Activated CD4-positive, alpha-beta T cell treated with anti-CD3 and anti-CD28 coated beads for 36 hours (primary cell): ENCODE measurements around the gene SMARCD1. TPM values are rescaled to one million over a fixed set of nuclear protein-coding genes. Genes with fewer than 3 reads are reported as not detected.

ENCODE experiments used
- ATAC-seq: fragments of 200-7000 bp; cut with Tn5 transposase; one replicate; pipeline ENCODE4 v1.10.0; 2021; ENCODE audit warnings: mild to moderate bottlenecking, moderate library complexity
- CTCF ChIA-PET: fragments of 350-600 bp; sonication (Branson Sonifier 250); formaldehyde crosslinking; loops from one replicate; lab custom pipeline; 2021; ENCODE audit warnings: antibody characterized with exemption; lab: Charles Lee
- POLR2A ChIA-PET: fragments of 350-600 bp; sonication (Branson Sonifier 250); formaldehyde crosslinking; loops from one replicate; lab custom pipeline; 2021; ENCODE audit warnings: antibody characterized with exemption, inconsistent platforms; lab: Charles Lee
- DNase-seq: peaks from one replicate; pipeline ENCODE4 v3.0.0-alpha.2; 2020
- H3K27ac Mint-ChIP-seq: one replicate; pipeline ENCODE4 v1.8.0; 2021; ENCODE audit warnings: mixed read lengths
- H3K27me3 Mint-ChIP-seq: one replicate; pipeline ENCODE4 v1.8.0; 2021; ENCODE audit warnings: mixed read lengths
- H3K36me3 Mint-ChIP-seq: one replicate; pipeline ENCODE4 v1.8.0; 2021; ENCODE audit warnings: low read depth, mixed read lengths
- H3K4me1 Mint-ChIP-seq: one replicate; pipeline ENCODE4 v1.8.0; 2021; ENCODE audit warnings: mixed read lengths
- H3K4me3 Mint-ChIP-seq: one replicate; pipeline ENCODE4 v1.8.0; 2021; ENCODE audit warnings: mild to moderate bottlenecking, moderate library complexity, mixed read lengths
- H3K9me3 Mint-ChIP-seq: one replicate; pipeline ENCODE4 v1.8.0; 2021; ENCODE audit warnings: low read depth, mixed read lengths
- intact Hi-C, 2 experiments: fragments of 100-400 bp; cut with DNase I in 1 of 2; cut with micrococcal nuclease in 1 of 2; formaldehyde crosslinking; loops; one replicate each; pipeline versions ENCODE4 v1.14.2 to v1.15.1; 2022 to 2024; cut with DNase I, micrococcal nuclease
- total RNA-seq, 2 experiments: library from RNA; stranded (reverse); gene quantifications; one replicate each; pipeline ENCODE4 v1.2.3, GENCODE V29; 2021

SMARCD1 gene
- total RNA-seq, 2 experiments from 2014 or later, result 51.8 to 76.6 TPM

- Mint-ChIP-seq H3K4me1 (peaks cover 19% of the 10 kb centered on the region), H3K27me3 (peaks cover 35% of the 10 kb centered on the region), H3K27ac (no peak overlapping the region), H3K9me3 (no peaks in the 10 kb centered on the region), H3K36me3 (no peaks in the 10 kb centered on the region), H3K4me3 (no peak overlapping the region)
- CTCF ChIA-PET, result interaction anchor here (0.6 to 2.5 kb wide), 5 partner anchors 8 to 25 kb away, joined by 3 to 11 read pairs (median 3); no protein-coding TSS in a partner anchor
- ATAC-seq (no peak), DNase-seq (no peak)
- POLR2A ChIA-PET, result no interaction called here
- intact Hi-C loops, result no loop called here
Observed at GRCh38 chr12:50047693-50048250, 37.4 kb upstream of the SMARCD1 start.

GRCh38 chr12:50049254-50050118, 35.7 kb upstream of the SMARCD1 start:
- ChIA-PET POLR2A (no interaction called here), CTCF (interaction anchor here (0.8 to 1.4 kb wide), 6 partner anchors 10 to 104 kb away, joined by 3 to 11 read pairs (median 4); no protein-coding TSS in a partner anchor)
- peaks cover 4% of the 10 kb centered on the region for H3K4me1 Mint-ChIP-seq
- no peak overlapping the region for H3K27ac Mint-ChIP-seq
- peaks cover 39% of the 10 kb centered on the region for H3K27me3 Mint-ChIP-seq
- no peak for DNase-seq
- no peak overlapping the region for H3K4me3 Mint-ChIP-seq
- intact Hi-C loops, result loop anchor here in 1 of 2 experiments (10.0 kb wide), 1 partner anchor 185 kb away; no protein-coding TSS in a partner anchor
- H3K9me3 Mint-ChIP-seq, result no peaks in the 10 kb centered on the region
- H3K36me3 Mint-ChIP-seq, result no peaks in the 10 kb centered on the region
- no peak for ATAC-seq

GRCh38 chr12:50050119-50050385, 35.1 kb upstream of the SMARCD1 start:
- Mint-ChIP-seq H3K4me3 (no peak overlapping the region), H3K36me3 (no peaks in the 10 kb centered on the region), H3K27ac (no peak overlapping the region), H3K9me3 (no peaks in the 10 kb centered on the region), H3K4me1 (peaks cover 1% of the 10 kb centered on the region), H3K27me3 (peaks cover 39% of the 10 kb centered on the region)
- intact Hi-C loops, result loop anchor here in 1 of 2 experiments (10.0 kb wide), 1 partner anchor 185 kb away; no protein-coding TSS in a partner anchor
- ATAC-seq (no peak), DNase-seq (no peak)
- ChIA-PET POLR2A (no interaction called here), CTCF (interaction anchor here (0.8 to 1.3 kb wide), 4 partner anchors 10 to 24 kb away, joined by 3 to 11 read pairs (median 4); no protein-coding TSS in a partner anchor)

- ChIA-PET CTCF (interaction anchor here (0.8 to 1.3 kb wide), 5 partner anchors 9 to 105 kb away, joined by 3 to 11 read pairs (median 3); no protein-coding TSS in a partner anchor), POLR2A (no interaction called here)
- no peaks in the 10 kb centered on the region for H3K36me3 Mint-ChIP-seq
- no peak overlapping the region for H3K27ac Mint-ChIP-seq
- peaks cover 40% of the 10 kb centered on the region for H3K27me3 Mint-ChIP-seq
- peaks cover 2% of the 10 kb centered on the region for H3K4me1 Mint-ChIP-seq
- DNase-seq (peak; percentile 21), ATAC-seq (no peak)
- H3K4me3 Mint-ChIP-seq, result no peak overlapping the region
- H3K9me3 Mint-ChIP-seq, result no peaks in the 10 kb centered on the region
- intact Hi-C loops, result loop anchor here in 1 of 2 experiments (10.0 kb wide), 1 partner anchor 186 kb away; no protein-coding TSS in a partner anchor
Observed at GRCh38 chr12:50050410-50051098, 34.6 kb upstream of the SMARCD1 start.

DNA sequence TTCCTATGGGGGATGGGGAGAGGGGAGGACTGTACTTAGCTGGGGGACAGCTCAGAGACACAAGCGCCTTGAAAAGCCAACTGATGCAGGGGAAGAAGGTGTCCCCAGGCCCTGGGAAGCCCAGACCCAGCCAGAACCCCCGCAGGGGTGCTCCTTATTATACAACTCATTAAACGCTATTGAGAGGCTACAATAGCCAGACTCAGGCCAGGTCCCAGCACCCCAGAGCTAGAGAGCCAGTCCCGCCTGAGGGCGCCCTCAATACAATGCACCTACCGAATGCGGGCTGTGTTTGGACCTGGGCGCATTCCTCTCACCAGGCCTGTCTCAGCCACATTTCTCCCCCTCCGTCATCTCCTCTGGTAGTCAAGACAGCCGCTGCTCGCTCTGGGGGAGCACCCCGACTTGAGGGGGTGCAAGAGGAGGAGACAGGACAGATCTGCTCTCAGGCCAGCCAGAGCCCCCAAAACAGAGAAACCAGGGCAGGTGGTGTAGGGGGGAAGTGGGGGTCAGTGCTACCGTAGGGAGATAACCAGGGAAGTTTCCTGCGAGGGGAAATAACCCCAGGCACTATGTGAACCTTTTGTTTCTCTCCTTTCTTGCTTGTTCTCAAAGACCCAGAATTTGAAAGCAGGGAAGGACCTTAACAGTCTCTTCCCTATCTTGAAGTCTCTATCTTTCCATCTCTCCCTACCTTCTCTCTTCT, 33.9 kb upstream of the SMARCD1 start:
- Mint-ChIP-seq H3K4me1 (peaks cover 9% of the 10 kb centered on the region), H3K27ac (no peak overlapping the region), H3K36me3 (no peaks in the 10 kb centered on the region), H3K4me3 (no peak overlapping the region), H3K27me3 (peaks cover 45% of the 10 kb centered on the region), H3K9me3 (no peaks in the 10 kb centered on the region)
- intact Hi-C loops, result loop anchor here in 1 of 2 experiments (10.0 kb wide), 1 partner anchor 186 kb away; no protein-coding TSS in a partner anchor
- DNase-seq (no peak), ATAC-seq (no peak)
- ChIA-PET POLR2A (no interaction called here), CTCF (interaction anchor here (0.6 to 6.2 kb wide), 5 partner anchors 11 to 641 kb away, joined by 3 to 135 read pairs (median 6); no protein-coding TSS in a partner anchor)

- Mint-ChIP-seq H3K9me3 (no peaks in the 10 kb centered on the region), H3K4me1 (peaks cover 18% of the 10 kb centered on the region), H3K36me3 (no peaks in the 10 kb centered on the region), H3K4me3 (no peak overlapping the region), H3K27me3 (peaks cover 54% of the 10 kb centered on the region), H3K27ac (no peak overlapping the region)
- no peak for ATAC-seq
- CTCF ChIA-PET, result interaction anchor here (6.2 kb wide), 1 partner anchor 12 kb away, joined by 135 read pairs; no protein-coding TSS in a partner anchor
- DNase-seq, result no peak
- intact Hi-C loops, result loop anchor here in 1 of 2 experiments (10.0 kb wide), 1 partner anchor 188 kb away; no protein-coding TSS in a partner anchor
- POLR2A ChIA-PET, result no interaction called here
Observed at GRCh38 chr12:50052544-50052943, 32.6 kb upstream of the SMARCD1 start.

GRCh38 chr12:50052964-50053363, 32.2 kb upstream of the SMARCD1 start:
- Mint-ChIP-seq H3K27ac (no peak overlapping the region), H3K4me3 (no peak overlapping the region), H3K27me3 (peaks cover 54% of the 10 kb centered on the region), H3K36me3 (no peaks in the 10 kb centered on the region), H3K9me3 (no peaks in the 10 kb centered on the region), H3K4me1 (peaks cover 18% of the 10 kb centered on the region)
- DNase-seq (no peak), ATAC-seq (no peak)
- POLR2A ChIA-PET, result no interaction called here
- CTCF ChIA-PET, result interaction anchor here (1.8 to 6.2 kb wide), 2 partner anchors 13 to 86 kb away, joined by 10 to 135 read pairs; no protein-coding TSS in a partner anchor
- intact Hi-C loops, result loop anchor here in 1 of 2 experiments (10.0 kb wide), 1 partner anchor 188 kb away; no protein-coding TSS in a partner anchor

DNA sequence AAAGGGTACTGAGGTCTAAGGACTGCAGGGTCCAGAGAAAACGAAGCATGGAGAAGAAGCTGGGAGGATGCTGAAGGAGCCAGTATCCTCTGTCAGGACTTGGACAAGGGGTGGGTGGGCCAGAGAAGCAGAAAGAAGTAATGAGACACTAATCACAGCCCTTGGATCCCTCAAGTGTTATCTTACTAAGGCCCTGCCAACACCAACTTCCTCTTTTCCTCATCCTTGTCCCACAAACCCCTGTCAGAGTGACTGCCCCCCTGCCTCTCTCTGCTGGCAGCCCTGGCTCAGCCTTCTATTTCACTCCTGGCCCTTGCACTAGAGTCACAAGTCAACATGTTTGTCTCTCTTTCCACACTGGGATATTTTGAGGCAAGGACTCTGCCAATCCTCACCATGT, 31.6 kb upstream of the SMARCD1 start:
- POLR2A ChIA-PET, result no interaction called here
- Mint-ChIP-seq H3K9me3 (no peaks in the 10 kb centered on the region), H3K4me3 (no peak overlapping the region), H3K27me3 (peaks cover 52% of the 10 kb centered on the region), H3K4me1 (peaks cover 18% of the 10 kb centered on the region), H3K27ac (no peak overlapping the region), H3K36me3 (no peaks in the 10 kb centered on the region)
- intact Hi-C loops, result loop anchor here in 1 of 2 experiments (10.0 kb wide), 1 partner anchor 189 kb away; no protein-coding TSS in a partner anchor
- DNase-seq (no peak), ATAC-seq (no peak)
- CTCF ChIA-PET, result interaction anchor here (0.7 to 6.2 kb wide), 4 partner anchors 13 to 1687 kb away, joined by 3 to 135 read pairs (median 17); no protein-coding TSS in a partner anchor

DNA sequence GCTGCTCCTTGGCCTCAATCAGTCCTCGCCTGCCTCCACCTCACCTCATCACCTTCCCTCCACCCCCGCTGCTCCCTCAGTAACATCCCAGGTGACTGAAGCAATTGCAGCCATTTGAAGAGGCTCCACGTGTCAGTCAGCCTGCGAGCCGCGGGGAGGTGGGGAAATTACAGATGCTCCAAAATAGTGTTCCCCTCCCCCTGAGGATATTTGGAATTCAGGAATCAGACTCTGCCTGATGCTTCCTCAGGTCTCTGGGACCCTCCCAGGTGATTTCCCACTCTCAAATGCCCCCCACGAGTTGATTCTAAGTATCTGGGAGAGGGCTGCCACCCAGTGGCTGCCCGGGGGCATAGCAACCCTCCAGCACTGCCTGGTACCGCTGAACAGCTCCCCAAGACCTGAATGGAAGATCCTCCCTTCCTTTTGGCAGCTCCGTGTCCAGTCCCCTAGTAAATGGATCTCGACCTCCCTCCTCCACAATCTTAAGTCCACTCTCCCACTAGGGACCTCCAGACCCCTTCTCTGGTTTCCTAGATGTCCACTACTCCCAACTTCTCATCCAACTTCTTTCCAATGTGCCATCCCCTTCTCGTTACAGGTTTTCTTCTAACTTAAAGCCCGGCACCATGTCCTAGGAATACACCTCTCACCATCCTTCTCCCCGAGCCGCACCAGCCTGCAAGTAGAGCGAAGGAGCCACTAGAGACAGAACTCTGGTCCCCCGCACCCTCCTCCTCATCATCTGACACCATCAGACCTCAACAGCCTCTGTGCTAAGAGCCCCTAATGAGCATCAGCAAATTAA, 29.1 kb upstream of the SMARCD1 start:
- intact Hi-C loops, result loop anchor here (1.0 to 10.0 kb wide), 6 partner anchors 17 to 279 kb away; partner anchors contain the start of gene RACGAP1 (in 1 of the 2)
- POLR2A ChIA-PET, result interaction anchor here (0.5 to 0.7 kb wide), 2 partner anchors 73 to 305 kb away, joined by 3 to 6 read pairs; no protein-coding TSS in a partner anchor
- H3K4me1 Mint-ChIP-seq, result peaks cover 33% of the 10 kb centered on the region
- CTCF ChIA-PET, result interaction anchor here (0.6 to 6.2 kb wide), 35 partner anchors 8 to 668 kb away, joined by 3 to 135 read pairs (median 3); partner anchors contain the start of genes AQP2, COX14 and RACGAP1
- no peaks in the 10 kb centered on the region for H3K9me3 Mint-ChIP-seq
- peaks cover 39% of the 10 kb centered on the region for H3K27me3 Mint-ChIP-seq
- peak overlapping the region; percentile 85 for H3K4me3 Mint-ChIP-seq
- peaks cover 3% of the 10 kb centered on the region for H3K36me3 Mint-ChIP-seq
- peak overlapping the region; percentile 32 for H3K27ac Mint-ChIP-seq
- peak; percentile 79 for DNase-seq
- peak; percentile 43 for ATAC-seq
